Stimulated activated CD8-positive, alpha-beta memory T cell treated with anti-CD3 and anti-CD28 coated beads, Interleukin-15, amount 100 ng/mL, for 48 hours (primary cell): Measurements from ENCODE around the gene GSG1L.

Source experiments
- DNase-seq, 2 donors: peaks; one replicate each; pipeline ENCODE4 v3.0.0-alpha.2; 2020; ENCODE audit warnings: low read depth in 2 of 2

Gene GSG1L

DNA sequence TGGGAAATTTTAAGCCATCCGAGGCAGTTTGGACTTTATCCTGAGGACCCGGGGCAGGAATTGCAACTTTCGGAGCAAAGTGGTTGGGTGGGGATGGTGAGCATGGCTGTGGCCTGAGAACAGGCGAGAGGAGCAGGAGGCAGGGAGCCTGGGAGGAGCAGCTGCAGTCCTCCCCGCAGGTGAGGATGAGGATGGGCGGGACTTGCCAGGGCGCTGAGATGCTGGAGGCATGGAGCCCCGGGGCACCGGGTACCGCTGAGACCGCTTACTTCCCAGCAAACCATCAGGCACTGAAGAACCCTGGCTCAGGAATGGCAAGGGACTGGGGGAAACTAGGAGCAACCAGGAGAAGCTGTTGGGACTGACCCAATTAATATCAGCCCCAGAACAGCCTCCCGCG lies 210.8 kb downstream of the GSG1L start:
- DNase-seq, result no peak

DNA sequence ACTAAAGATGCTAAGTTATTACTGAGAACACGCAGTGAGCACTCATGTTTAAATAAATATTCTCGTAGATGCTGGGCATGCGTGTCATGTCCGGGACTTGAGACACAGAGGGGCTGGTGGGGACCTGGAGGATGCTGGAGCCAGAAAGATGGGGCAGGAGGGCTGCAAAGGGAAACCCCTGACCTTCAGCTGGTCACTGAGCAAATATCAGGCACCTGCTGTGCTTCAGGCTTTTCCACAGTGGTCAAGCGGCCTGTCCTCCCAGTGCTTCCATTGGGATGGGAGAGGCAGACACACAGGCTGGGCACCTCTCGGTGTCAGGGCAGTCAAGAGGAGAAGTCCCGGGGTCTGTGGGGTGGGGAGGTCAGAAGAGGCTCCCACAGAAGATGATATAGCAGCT lies 211.4 kb downstream of the GSG1L start:
- no peak for DNase-seq

DNA sequence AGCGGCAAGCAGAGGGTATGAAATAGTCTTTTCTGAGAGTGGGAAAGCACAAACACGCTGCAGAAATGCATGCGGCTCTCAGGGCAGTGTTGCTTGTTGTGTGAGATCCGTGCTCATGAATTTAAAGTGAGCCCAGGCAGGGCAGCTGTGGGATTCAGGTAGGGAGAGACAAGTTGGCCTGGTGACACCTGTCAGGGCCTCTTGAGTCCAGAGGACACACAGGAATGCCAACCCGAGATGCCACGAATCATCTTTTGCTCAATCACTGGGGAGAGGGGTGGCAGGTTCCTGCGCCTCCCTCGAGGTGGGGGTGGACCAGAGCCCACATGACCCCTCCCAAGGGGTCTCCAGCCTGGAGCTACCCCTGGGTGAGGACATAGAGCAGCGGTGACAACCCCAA lies 211.9 kb downstream of the GSG1L start:
- no peak for DNase-seq

DNA sequence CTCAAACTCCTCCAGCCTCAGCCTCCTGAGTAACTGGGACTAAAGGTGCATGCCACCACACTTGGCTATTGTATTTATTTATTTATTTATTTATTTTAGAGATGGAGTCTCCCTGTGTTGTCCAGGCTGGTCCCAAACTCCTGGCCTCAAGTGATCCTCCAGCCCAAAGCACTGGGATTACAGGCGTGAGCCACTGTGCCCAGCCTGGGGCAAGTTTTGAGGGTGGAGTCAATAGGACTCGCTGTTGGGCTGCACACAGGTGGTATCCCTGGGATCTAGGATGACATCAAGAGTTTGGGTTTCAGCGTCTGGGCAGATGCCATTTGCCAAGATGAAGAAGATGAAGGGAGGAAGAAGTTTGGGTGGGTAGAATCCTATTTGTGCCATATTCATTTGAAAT lies 213.9 kb downstream of the GSG1L start:
- DNase-seq, result no peak

DNA sequence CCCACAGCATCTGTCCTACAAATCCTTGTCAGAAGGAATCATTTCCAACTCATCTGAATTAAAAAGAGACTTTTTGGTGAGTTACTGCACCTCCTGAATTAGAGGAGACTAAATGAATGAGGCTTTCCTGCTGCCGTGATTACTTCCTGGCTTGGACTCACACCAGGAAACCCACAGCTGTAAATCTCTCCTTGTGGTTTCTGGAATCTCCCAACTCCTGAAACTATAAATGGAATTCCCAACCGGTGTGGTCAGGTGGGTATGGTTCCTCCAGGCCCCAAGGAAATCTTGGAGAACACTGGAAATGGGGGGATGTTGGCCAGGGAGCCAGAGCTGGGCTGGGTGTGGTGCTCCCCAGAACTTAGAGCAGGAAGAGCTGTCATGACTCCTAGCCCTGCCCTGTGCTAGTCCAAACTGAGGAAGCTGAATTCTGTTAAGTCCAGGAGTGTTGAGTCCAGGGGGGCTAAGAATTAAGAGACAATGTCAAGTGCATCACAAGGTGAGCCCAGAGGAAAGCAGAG lies 216.4 kb downstream of the GSG1L start:
- no peak for DNase-seq

DNA sequence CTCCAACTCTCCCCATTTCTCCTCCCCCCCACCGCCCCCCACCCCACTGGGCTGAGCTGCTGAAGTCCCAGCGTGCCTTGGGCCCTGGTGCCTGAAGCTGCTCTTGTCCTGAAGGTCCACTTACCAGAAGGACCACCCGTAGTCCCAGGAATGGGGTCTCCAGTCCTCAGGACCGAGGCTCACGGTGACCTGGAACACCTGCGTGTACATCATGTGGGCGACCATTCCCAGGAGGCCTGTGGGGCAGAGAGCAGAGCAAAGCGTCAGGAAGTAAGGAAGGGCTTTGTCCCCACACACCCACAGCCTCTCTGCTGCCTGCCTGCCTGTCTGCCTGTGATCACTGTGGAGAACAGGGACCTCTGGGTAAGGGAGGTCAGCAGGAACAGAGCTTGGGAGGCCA lies 218.7 kb downstream of the GSG1L start:
- DNase-seq, result no peak

DNA sequence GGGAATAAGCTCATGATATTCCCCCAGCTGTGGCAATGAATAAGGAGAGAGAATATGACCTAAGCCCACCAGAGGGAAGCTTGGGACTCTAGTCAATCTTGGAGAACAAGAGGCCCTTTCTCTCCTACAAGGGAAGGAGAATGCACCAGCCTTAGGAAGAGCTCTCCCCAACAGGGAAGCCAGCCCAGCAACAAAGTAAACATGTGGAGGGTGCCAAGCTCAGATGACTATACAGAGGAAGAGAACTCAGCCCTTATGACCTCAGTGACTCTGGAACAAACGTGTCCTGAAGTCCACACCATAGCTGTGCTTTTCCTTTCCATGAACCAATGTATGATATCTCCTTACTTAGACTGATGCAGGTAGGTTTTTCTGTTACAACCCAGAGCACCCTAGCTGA lies 219.7 kb downstream of the GSG1L start:
- no peak for DNase-seq

DNA sequence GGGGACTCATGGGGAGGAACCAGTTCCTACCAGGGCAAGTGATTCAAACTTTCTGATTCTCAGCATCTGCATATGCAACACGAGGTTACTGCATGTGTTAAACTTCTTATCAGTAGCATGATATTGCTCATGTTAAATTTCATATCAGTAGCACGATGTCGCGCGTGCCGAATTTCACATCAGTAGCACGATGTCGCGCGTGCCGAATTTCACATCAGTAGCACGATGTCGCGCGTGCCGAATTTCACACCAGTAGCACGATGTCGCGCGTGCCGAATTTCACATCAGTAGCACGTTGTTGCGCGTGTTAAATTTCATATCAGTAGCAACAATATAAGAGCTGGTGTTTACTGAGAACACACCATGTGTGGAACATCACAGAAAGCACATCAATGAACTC lies 221.6 kb downstream of the GSG1L start:
- no peak for DNase-seq

DNA sequence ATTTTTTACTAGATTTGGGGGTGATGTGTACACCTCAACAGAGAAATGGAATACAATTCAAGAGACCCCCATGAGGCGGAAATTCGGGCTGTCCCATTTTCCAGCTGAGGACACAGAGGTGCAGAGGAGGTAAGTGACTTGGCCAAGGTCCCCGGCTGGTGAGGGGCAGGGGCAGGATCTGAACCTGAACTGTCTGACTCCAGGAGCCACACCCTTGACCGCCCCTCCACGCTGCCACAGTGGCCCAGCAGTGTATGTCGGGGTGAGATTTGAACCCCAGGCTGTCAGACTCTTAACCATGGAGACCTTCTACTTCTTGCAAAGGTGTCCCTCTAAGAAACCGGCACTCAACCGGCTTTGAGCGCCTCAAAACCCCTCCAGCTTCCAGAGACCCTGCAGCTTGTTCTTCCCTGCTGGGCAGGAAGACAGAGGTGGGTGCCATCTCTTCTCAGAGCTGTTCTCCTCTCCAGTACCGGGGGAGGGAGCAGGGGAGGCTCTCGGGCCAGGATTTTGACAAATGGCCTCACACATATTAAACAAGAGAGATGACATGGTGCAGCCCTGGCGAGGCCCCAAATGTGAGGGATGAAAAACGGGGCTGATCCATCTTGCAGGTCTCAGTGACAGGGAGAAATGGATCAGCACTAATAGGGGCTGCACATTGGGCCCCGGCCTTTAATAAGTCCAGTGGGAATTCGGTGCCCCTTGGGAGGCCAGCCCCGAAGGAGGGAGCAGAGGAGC lies 222.3 kb downstream of the GSG1L start:
- no peak for DNase-seq

DNA sequence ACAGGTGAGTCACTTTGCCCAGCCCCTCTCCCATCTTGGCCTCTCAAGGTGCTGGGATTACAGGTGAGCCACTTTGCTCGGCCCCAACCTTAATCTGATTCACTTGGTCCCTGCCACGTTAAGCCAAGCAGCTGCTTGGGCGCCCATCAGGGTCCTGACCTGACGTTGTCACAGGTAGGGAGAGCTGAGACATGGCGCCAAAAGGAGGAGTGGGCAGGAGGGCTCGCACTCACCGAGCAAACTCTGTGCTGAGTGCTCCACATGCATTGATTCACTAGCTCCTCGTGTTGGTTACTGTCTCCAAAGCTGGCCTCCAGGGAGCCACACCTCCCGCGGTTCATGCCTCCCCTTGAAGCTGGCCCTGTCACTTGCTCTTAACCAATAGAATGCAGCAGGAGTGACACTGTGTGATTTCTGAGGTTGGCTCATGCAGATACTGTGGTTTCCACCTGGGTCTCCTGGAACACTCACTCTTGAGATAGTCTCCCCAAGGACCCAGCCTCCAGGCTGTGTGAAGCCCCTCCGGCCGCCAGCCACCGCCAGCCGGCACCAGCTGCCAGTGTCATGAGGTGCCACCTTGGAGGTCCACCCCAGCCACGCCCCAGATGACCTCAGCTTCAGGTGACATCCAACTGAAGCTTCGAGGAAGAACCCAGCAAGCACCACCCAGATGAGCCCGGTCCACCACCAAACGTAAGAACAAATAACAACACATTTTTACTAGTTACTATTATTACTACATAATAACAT lies 223.0 kb downstream of the GSG1L start:
- DNase-seq, result no peak

DNA sequence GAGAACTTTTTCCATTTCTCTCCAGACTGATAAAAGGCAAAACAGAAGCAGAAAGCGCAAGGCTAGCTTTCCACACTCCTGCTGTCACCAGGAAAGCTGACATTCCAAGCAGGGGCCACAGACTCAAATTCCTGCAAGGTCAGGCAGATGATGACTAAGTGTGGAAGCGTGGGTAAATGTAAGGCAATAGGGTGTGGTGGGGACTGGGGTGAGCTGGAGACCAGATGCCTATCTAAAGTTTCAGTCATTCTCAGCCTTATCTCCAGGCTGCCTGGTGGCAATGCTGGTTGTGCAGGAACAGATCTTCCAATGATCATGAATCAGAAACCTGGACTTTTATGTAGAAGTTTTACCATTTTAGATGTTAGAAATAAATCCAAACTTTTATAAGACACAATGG lies 224.1 kb downstream of the GSG1L start:
- no peak for DNase-seq

DNA sequence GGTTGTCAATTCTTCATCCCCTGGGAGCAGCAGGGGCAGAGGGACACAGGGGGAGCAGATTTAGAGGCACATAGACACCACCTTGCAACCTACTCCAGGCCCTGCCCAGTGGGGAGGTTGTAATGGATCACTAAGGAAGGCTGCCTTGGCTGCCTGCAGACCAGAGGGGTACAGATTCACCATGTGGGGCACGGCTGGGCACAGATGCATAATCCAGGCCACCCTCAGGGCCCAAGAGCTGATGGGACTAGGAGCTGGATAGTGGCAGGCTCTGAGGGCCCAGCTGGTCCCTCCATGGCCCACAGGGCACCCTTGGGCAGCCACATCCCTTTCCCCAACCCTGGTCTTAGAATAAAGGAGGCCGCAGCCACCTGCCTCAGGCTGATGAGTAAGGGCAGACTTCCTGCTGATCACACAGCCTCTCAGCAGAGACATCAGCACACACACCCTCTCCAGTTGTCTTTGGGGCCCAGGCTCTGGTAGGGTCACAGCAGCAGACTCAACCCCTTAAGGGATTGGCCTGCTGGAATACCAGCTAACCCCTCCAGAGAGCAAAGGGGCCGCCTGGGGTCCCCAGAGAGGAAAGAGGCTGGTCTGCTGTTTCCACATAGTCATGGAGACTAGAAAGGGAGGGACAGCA lies 224.9 kb downstream of the GSG1L start:
- no peak for DNase-seq

DNA sequence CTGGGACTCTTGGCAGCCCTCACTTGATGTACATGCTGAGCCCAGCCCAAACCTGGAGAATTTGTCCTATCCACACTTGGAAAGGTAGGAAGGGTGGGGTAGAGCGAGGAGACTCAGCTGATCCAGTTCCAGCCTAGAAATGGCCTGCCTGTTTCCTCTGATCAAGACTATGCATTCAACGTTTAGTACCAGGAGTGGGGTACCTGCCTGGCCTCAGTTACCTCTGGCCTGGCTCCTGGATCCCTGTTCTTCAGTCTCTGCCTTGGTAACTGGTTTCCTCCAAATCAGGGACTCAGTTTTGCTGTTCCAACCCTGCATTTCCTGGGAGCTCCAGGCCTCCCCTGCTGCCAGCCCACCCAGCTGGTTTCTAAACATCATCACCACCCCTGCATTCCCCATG lies 233.5 kb downstream of the GSG1L start:
- DNase-seq, result no peak

DNA sequence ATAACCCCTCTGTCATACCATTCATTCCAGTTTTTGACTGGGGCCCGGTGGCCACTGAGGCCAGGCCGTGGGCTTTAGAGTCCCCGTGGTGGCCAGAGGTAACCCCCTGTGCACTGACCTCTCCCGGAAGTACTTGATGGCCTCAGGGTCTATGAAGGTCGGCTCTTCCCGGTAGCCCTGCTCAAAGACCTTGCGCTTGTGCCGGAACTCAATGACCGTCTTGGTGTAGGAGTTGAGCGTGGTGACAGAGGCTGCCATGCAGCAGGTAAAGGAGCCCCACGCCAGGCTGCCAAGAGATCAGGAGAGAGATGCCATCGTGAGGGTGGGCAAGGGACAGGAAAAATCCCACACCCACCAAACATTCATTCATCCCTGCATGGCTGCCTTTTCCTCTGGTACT lies 234.8 kb downstream of the GSG1L start:
- no peak for DNase-seq

DNA sequence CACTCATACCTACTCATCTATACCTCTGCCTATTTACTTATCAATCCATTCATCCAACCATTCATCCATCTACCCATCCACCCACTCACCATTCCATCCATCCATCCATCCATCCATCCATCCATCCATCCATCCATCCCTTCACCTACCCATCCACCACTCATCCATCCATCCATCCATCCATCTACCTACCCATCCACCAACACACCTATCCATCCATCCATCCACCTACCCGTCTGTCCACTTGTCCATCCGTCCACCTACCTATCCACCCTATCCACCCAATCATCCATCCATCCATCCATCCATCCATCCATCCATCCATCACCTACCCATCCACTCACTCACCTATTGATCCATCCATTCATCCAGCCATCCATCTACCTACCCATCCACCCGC lies 235.7 kb downstream of the GSG1L start:
- DNase-seq, result no peak

DNA sequence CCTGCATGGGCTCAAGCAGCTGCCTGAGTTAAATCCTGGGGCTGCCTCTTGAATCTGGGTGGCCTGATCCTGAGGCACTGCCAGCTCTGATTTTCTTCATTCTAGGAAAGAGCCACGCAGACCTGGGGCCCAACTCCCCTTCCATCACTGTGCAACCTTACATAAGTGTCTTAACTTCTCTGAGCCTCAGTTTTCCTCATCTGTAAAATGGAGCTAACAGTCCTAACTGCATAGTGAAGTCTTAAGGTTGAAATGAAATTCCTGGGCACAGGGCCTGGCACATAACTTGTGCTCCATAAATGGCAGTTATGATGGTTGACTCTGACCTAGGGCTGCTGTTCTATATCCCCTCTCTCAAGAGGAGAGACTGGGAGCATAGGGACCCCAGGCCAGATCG lies 236.6 kb downstream of the GSG1L start:
- DNase-seq, result no peak

DNA sequence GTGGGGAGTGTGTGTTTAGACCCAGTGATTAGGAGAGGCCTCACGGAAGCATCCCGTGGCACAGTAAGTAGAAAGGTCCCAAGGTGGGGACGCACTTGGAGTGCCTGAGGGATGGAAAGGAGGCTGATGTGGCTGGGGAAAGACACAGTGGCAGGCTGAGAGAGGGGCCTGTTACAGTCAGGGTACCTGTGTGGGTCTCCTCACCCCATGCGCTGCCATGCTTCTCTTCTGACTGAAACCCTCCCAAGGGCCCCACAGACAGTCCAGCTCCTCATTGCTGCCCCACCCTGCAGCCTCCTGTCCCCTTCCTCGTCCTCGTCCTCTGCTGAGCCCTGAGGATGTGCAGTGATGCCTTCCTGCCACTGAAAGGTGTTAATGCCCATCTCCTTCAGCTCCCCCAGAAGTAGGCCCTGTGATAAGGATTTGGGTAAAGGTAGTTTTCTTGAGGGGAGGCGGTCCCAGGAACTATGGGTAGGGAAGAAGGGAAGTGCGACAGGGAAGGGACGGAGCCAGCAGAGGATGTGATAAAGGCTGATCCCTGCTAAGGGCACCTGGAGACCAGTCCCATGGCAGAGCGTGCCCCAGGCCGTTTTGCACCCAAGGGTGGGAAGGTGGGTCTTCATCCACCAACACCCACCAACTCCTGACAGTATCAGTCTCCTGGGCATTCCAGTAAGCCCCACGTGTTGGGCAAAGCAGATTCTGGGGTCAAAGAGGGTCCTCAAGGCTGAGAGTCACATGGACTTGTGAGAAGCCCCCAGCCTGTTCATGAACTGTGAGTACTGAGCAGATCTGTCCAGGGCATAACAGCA lies 237.2 kb downstream of the GSG1L start:
- no peak for DNase-seq

DNA sequence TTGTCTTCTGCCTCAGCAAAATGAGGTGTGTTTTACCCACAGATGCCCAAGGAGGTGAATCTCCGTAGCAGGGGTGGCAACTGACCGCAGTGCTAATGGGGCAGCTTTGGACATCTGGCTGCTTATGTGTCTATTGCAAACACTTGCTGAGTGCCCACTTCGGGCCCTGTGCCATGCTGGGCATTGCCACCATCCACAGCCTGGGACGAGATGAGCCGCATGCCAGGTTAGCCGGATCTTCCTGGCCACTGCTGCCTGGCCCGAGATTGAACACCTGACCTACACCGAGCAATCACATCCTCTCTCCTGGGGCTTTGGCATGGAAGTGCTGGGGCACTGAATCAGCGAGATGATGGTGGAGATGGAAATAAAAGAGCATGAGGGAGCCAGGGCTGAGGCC lies 238.7 kb downstream of the GSG1L start:
- no peak for DNase-seq

DNA sequence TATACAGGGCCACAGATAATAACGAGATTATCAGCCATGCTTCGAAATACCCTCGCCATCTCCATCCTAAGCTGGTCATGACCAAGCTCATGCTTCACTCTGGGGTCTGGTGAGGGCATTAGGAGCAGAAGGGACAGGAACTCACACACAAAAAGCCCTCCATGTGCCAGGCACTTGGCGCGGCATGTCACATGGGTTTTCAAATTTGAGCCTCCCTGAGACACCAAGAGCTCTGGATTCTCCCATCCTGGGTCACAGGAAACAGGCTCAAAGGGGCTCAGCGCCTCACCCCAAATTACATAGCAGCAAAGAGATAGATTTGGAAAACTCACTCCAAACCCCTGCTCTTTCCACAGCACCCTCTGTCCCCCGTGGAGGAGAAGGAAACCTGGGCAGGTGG lies 239.5 kb downstream of the GSG1L start:
- no peak for DNase-seq

DNA sequence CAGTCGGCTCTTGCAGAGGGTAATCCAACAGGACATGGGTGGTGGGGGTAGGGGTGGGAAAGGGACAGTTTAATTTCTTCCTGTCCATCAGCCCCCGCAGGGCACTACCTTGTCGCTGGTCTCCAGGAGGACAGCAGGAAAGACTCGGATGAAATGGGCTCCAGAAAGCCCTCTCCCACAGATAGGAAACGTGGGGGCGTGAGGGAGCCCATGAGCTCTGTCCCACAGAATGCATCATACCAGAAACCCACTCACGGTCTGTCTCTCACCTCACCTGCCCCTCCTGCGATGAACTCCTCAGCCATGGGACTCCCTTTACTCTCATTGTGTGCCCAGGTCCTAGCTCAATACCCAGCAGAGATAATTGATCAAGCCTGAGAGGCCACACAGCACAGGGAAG lies 240.1 kb downstream of the GSG1L start:
- no peak for DNase-seq

DNA sequence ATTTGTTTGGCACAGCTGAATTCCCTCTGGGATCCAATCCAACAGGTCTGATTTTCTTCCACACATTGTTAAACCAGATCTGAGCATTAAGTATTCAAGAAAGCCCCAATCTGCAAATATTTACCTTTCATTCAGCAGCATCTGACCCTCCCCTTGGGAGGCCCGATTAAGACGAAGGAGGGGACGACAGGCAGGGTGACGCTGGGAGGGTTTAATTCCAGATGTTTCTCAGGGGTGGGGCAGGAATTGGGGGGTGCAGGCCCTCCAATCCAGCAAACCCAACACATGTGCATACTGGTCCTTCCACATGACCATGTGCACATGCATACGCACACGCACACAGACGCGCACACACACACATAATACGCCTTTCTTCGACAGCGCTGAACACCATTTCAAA lies 240.5 kb downstream of the GSG1L start:
- DNase-seq, result no peak

DNA sequence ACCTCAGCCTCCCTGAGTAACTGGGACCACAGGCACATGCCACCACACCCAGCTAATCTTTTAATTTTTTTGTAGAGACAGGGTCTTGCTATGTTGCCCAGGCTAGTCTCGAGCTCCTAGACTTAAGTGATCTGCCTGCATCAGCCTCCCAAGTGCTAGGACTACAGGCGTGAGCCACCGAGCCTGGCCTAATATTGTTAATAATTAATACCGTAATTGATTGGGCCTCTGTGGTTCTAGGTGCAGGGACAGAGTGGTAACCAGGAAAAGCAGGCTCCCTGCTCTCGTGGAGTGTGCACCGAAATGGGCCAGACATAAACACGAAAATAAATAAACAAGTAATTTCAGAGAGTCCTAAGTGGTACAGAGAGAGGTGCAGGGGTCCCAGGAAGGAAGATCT lies 241.0 kb downstream of the GSG1L start:
- no peak for DNase-seq
